ENCODE results near the gene NEMF. TPM values are rescaled to one million over a fixed set of nuclear protein-coding genes. Genes with fewer than 3 reads are reported as not detected.
"Not testable (repeated sequence)": the region's sequence is repeated elsewhere in the genome, so short reads cannot be mapped to it uniquely, and the experiment has no call there.

NEMF gene
- total and polyA plus RNA-seq, 12 donors: 14.8 to 94.1 (median 56.0) TPM

GRCh38 chr14:49875640-49876198, 23.1 kb upstream of the NEMF start:
- Histone ChIP-seq H3K9me3 (replicated peaks in 1 of 3) (no peaks in the 10 kb centered on the region), H3K27me3 (no peaks in the 10 kb centered on the region), H3K4me1 (replicated peaks in 1 of 2) (no peaks in the 10 kb centered on the region), H3K4me3 (no peak overlapping the region), H3K27ac (no peak overlapping the region), H3K36me3 (replicated peaks in 1 of 2) (no peaks in the 10 kb centered on the region)
- no peak for TF ChIP-seq CTCF (IDR thresholded peaks at IDR 0.05)
- TF ChIP-seq POLR2A (IDR thresholded peaks at IDR 0.05): no peak
- no peak for DNase-seq
- WGBS, 4 donors: 81 to 85% (median 85%) methylated on average over 12 of the region's 12 CpGs
- intact Hi-C loops (cut with DNase I): no loop called here

GRCh38 chr14:49873548-49873947, 21.0 kb upstream of the NEMF start:
- H3K36me3 ChIP-seq (replicated peaks in 1 of 2); H3K9me3 ChIP-seq (replicated peaks in 1 of 3); H3K4me3 ChIP-seq; intact Hi-C loops (cut with DNase I); DNase-seq; H3K27me3 ChIP-seq; H3K27ac ChIP-seq; H3K4me1 ChIP-seq (replicated peaks in 1 of 2): not testable (repeated sequence)
- 64 to 81% (median 75%) methylated on average over 6 of the region's 6 CpGs for WGBS, 4 donors

- intact Hi-C loops (cut with DNase I): no loop called here
- H3K4me3 ChIP-seq: no peak overlapping the region
- no peaks in the 10 kb centered on the region for H3K36me3 ChIP-seq (replicated peaks in 1 of 2)
- no peaks in the 10 kb centered on the region for H3K27me3 ChIP-seq
- H3K9me3 ChIP-seq (replicated peaks in 1 of 3): no peaks in the 10 kb centered on the region
- no peak for TF ChIP-seq POLR2A (IDR thresholded peaks at IDR 0.05)
- no peak for TF ChIP-seq CTCF (IDR thresholded peaks at IDR 0.05)
- 90 to 95% (median 91%) methylated on average over 6 of the region's 6 CpGs for WGBS, 4 donors
- no peak overlapping the region for H3K27ac ChIP-seq
- peaks cover 0 to 4% of the 10 kb centered on the region in 2 donors for H3K4me1 ChIP-seq (replicated peaks in 1 of 2)
- no peak for DNase-seq
These were observed 18.3 kb upstream of the NEMF start for GRCh38 chr14:49870908-49871307.

GRCh38 chr14:49868720-49869114, 16.1 kb upstream of the NEMF start:
- intact Hi-C loops (cut with DNase I): loop anchor here in 1 of 2 donors (5.0 kb wide), 1 partner anchor 239 kb away; no protein-coding TSS in a partner anchor
- Histone ChIP-seq H3K27ac (peak overlapping the region in 4 of 5 donors; percentile 25 to 88 (median 81)), H3K4me3 (peak overlapping the region in 2 of 4 donors; percentile 9 to 58), H3K9me3 (replicated peaks in 1 of 3) (no peaks in the 10 kb centered on the region), H3K4me1 (replicated peaks in 1 of 2) (peaks cover 9 to 12% of the 10 kb centered on the region in 2 donors), H3K27me3 (no peaks in the 10 kb centered on the region), H3K36me3 (replicated peaks in 1 of 2) (no peaks in the 10 kb centered on the region)
- no peak for DNase-seq
- WGBS, 4 donors: 30 to 37% (median 33%) methylated on average over 5 of the region's 5 CpGs
- TF ChIP-seq POLR2A (IDR thresholded peaks at IDR 0.05) (no peak), CTCF (IDR thresholded peaks at IDR 0.05) (no peak)

All from adrenal gland (tissue), 12 donors.